Right ventricle myocardium superior (tissue), 1 donor: Measurements from ENCODE around the gene KIT. TPM values are rescaled to one million over a fixed set of nuclear protein-coding genes. Genes with fewer than 3 reads are reported as not detected.

Experiments
- ATAC-seq: fragments of 200-7000 bp; cut with Tn5 transposase; one replicate; pipeline ENCODE4 v1.9.1; 2020; ENCODE audit warnings: mild to moderate bottlenecking; ENCODE audit not compliant: poor library complexity
- DNase-seq: peaks from one replicate; pipeline ENCODE4 v3.0.0-alpha.2; 2020
- intact Hi-C: fragments of 100-400 bp; cut with DNase I; formaldehyde crosslinking; loops from one replicate; pipeline ENCODE4 v1.11.2; 2022
- total RNA-seq: library from RNA; stranded (reverse); fragmentation: NEBNext Ultra II Directional; extraction: Animal tissue kit (Norgen Biotek cat#: 25700); gene quantifications from one replicate; pipeline ENCODE4 v1.2.1, GENCODE V29; 2021
- donor health status: DM: no; HTN: yes; CAD: no; lungs with severe emphysema.

KIT gene
- total RNA-seq, 1 donor from 2014 or later = 1.6 TPM

DNA sequence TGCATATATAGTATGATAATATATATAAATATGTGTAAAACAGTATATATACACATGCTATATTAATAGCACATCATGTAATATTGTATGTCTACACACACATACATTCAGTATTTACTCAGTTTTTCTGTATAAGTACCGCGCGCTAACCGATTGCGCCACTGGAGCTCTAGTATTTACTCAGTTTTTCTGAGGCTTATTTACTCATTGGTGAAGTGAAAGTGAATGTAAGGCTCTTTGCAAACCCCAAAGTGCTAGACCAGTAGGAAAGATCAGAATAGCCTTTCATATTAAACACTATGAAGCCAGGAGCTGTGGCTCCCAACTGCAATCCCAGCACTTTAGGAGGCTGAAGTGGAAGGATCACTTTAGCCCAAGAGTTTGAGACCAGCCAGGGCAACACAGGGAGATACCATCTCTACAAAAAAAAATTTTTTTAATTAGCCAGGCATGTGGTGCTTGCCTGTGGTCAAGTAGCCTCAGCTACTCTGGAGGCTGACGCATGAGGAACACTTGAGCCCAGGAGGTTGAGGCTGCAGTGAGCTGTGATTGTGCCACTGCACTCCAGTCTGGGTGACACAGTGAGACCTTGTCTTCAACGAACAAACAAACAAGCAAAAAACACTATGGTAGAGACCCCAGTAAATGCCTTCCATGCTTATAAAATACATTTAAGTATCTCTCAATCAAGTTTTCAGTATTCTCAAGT is 125.8 kb downstream of the KIT start:
- no peak for DNase-seq

GRCh38 chr4:54784161-54784671 is 126.5 kb downstream of the KIT start:
- DNase-seq (peak; percentile 90), ATAC-seq (peak; percentile 90)
- intact Hi-C loops = no loop called here

More for the DNA sequence above, 125.8 kb downstream of the KIT start:
- intact Hi-C loops = no loop called here
- ATAC-seq = peak; percentile 9
